ACC112 (cell line): Measurements from ENCODE around the gene IDE.

ENCODE experiments used
- H2AFZ ChIP-seq: fragments of 200-600 bp; sonication (generic); one replicate; pipeline ENCODE4 v1.6.0; 2017; ENCODE audit warnings: antibody characterized with exemption, low read length; ENCODE audit not compliant: unreplicated experiment
- H3K27ac ChIP-seq: fragments of 200-600 bp; sonication (generic); 2 replicates; pipeline ENCODE4 v1.5.1; 2014; ENCODE audit warnings: low read depth, mild to moderate bottlenecking, antibody characterized with exemption, low read length, moderate library complexity
- H3K27me3 ChIP-seq: fragments of 200-600 bp; sonication (generic); 2 replicates; pipeline ENCODE4 v1.6.1; 2014; ENCODE audit warnings: mild to moderate bottlenecking, antibody characterized with exemption, low read length, moderate library complexity, mixed read lengths; ENCODE audit not compliant: insufficient read depth
- H3K36me3 ChIP-seq: fragments of 200-600 bp; sonication (generic); 2 replicates; pipeline ENCODE4 v1.6.1; 2016; ENCODE audit warnings: mild to moderate bottlenecking, antibody characterized with exemption, low read length, moderate library complexity, mixed read lengths; ENCODE audit not compliant: insufficient read depth
- H3K4me1 ChIP-seq: fragments of 200-600 bp; sonication (generic); one replicate; pipeline ENCODE4 v1.6.1; 2016; ENCODE audit warnings: low read length, mixed read lengths; ENCODE audit not compliant: insufficient read depth, unreplicated experiment, control insufficient read depth
- H3K4me3 ChIP-seq: fragments of 200-600 bp; sonication (generic); 2 replicates; pipeline ENCODE4 v1.5.1; 2014; ENCODE audit warnings: mild to moderate bottlenecking, low read depth, low read length
- H3K79me2 ChIP-seq: fragments of 200-600 bp; sonication (generic); one replicate; pipeline ENCODE4 v1.6.0; 2016; ENCODE audit warnings: low read length; ENCODE audit not compliant: control insufficient read depth, unreplicated experiment, insufficient read depth

Gene IDE

GRCh38 chr10:92562424-92562823 lies 11.5 kb downstream of the IDE start:
- Histone ChIP-seq H3K36me3 (peaks cover 17% of the 10 kb centered on the region), H3K27ac (no peak overlapping the region), H3K4me3 (no peak overlapping the region), H3K27me3 (no peaks in the 10 kb centered on the region), H3K4me1 (no peaks in the 10 kb centered on the region), H2AFZ (no peak overlapping the region), H3K79me2 (peaks cover 21% of the 10 kb centered on the region)

- Histone ChIP-seq H3K27ac (no peak overlapping the region), H3K4me3 (no peak overlapping the region), H3K79me2 (peaks cover 5% of the 10 kb centered on the region), H3K36me3 (peaks cover 34% of the 10 kb centered on the region), H3K4me1 (no peaks in the 10 kb centered on the region), H2AFZ (no peak overlapping the region), H3K27me3 (no peaks in the 10 kb centered on the region)
Measured at GRCh38 chr10:92559046-92559445, 14.8 kb downstream of the IDE start.

- Histone ChIP-seq H3K4me1 (no peaks in the 10 kb centered on the region), H3K27me3 (no peaks in the 10 kb centered on the region), H2AFZ (no peak overlapping the region), H3K79me2 (peaks cover 12% of the 10 kb centered on the region), H3K36me3 (peaks cover 27% of the 10 kb centered on the region), H3K4me3 (no peak overlapping the region), H3K27ac (no peak overlapping the region)
Measured at GRCh38 chr10:92553959-92554358, 19.9 kb downstream of the IDE start.

- H3K4me1 ChIP-seq, result no peaks in the 10 kb centered on the region
- no peaks in the 10 kb centered on the region for H3K27me3 ChIP-seq
- peaks cover 19% of the 10 kb centered on the region for H3K79me2 ChIP-seq
- H2AFZ ChIP-seq, result no peak overlapping the region
- peaks cover 28% of the 10 kb centered on the region for H3K36me3 ChIP-seq
- H3K4me3 ChIP-seq, result no peak overlapping the region
- no peak overlapping the region for H3K27ac ChIP-seq
Measured at GRCh38 chr10:92552310-92552709, 21.6 kb downstream of the IDE start.

- H3K27ac ChIP-seq, result no peak overlapping the region
- H3K27me3 ChIP-seq, result no peaks in the 10 kb centered on the region
- H3K36me3 ChIP-seq, result peaks cover 26% of the 10 kb centered on the region
- H3K4me1 ChIP-seq, result no peaks in the 10 kb centered on the region
- H3K4me3 ChIP-seq, result no peak overlapping the region
- H3K79me2 ChIP-seq, result peaks cover 19% of the 10 kb centered on the region
- no peak overlapping the region for H2AFZ ChIP-seq
Measured at GRCh38 chr10:92550924-92551323, 23.0 kb downstream of the IDE start.

- Histone ChIP-seq H3K79me2 (peaks cover 17% of the 10 kb centered on the region), H3K36me3 (0 out of 2 replicates have a peak, but pooled peaks cover 4% of the 10 kb centered on the region), H3K27me3 (no peaks in the 10 kb centered on the region), H3K27ac (no peak overlapping the region), H3K4me3 (no peak overlapping the region), H3K4me1 (no peaks in the 10 kb centered on the region), H2AFZ (no peak overlapping the region)
Measured at GRCh38 chr10:92547676-92548075, 26.2 kb downstream of the IDE start.

- Histone ChIP-seq H3K79me2 (peaks cover 7% of the 10 kb centered on the region), H2AFZ (no peak overlapping the region), H3K4me1 (no peaks in the 10 kb centered on the region), H3K27ac (no peak overlapping the region), H3K4me3 (no peak overlapping the region), H3K27me3 (no peaks in the 10 kb centered on the region), H3K36me3 (0 out of 2 replicates have a peak, but pooled peaks cover 4% of the 10 kb centered on the region)
Measured at GRCh38 chr10:92545556-92545955, 28.3 kb downstream of the IDE start.

GRCh38 chr10:92544296-92544695 lies 29.6 kb downstream of the IDE start:
- Histone ChIP-seq H2AFZ (no peak overlapping the region), H3K36me3 (0 out of 2 replicates have a peak, but pooled peaks cover 4% of the 10 kb centered on the region), H3K79me2 (peaks cover 7% of the 10 kb centered on the region), H3K27ac (no peak overlapping the region), H3K27me3 (no peaks in the 10 kb centered on the region), H3K4me1 (no peaks in the 10 kb centered on the region), H3K4me3 (no peak overlapping the region)

GRCh38 chr10:92542458-92542857 lies 31.4 kb downstream of the IDE start:
- H3K36me3 ChIP-seq, result no peaks in the 10 kb centered on the region
- H2AFZ ChIP-seq, result no peak overlapping the region
- H3K4me1 ChIP-seq, result no peaks in the 10 kb centered on the region
- no peak overlapping the region for H3K27ac ChIP-seq
- H3K79me2 ChIP-seq, result peaks cover 1% of the 10 kb centered on the region
- H3K4me3 ChIP-seq, result no peak overlapping the region
- no peaks in the 10 kb centered on the region for H3K27me3 ChIP-seq

GRCh38 chr10:92541583-92541982 lies 32.3 kb downstream of the IDE start:
- Histone ChIP-seq H3K4me3 (no peak overlapping the region), H3K4me1 (no peaks in the 10 kb centered on the region), H3K27ac (no peak overlapping the region), H2AFZ (no peak overlapping the region), H3K79me2 (no peaks in the 10 kb centered on the region), H3K36me3 (no peaks in the 10 kb centered on the region), H3K27me3 (no peaks in the 10 kb centered on the region)

GRCh38 chr10:92538231-92538958 lies 35.5 kb downstream of the IDE start:
- no peak overlapping the region for H3K4me3 ChIP-seq
- no peak overlapping the region for H2AFZ ChIP-seq
- peaks cover 3% of the 10 kb centered on the region; the same call in 1 of the 2 replicates for H3K36me3 ChIP-seq
- no peaks in the 10 kb centered on the region for H3K79me2 ChIP-seq
- H3K27me3 ChIP-seq, result no peaks in the 10 kb centered on the region
- no peaks in the 10 kb centered on the region for H3K4me1 ChIP-seq
- no peak overlapping the region for H3K27ac ChIP-seq
